Astrocyte (in vitro differentiated cells and primary cell): Measurements from ENCODE around the gene CDC45. TPM values are rescaled to one million over a fixed set of nuclear protein-coding genes. Genes with fewer than 3 reads are reported as not detected.

Experiments used
- DNase-seq: peaks from one replicate; pipeline ENCODE4 v3.0.0-alpha.2; 2010; ENCODE audit warnings: low read depth
- FAIRE-seq: peaks from 2 replicates; lab custom pipeline; 2011; peaks lifted over from hg19 to GRCh38; lab: Jason Lieb, UNC
- H2AFZ ChIP-seq: 2 replicates; pipeline ENCODE4 v1.6.0; 2012; ENCODE audit warnings: low read depth, low read length, inconsistent platforms
- H3K27ac ChIP-seq: 2 replicates; pipeline ENCODE4 v1.5.1; 2011; ENCODE audit warnings: low read depth, low read length, inconsistent platforms
- H3K27me3 ChIP-seq: 2 replicates; pipeline ENCODE4 v1.6.0; 2011; ENCODE audit warnings: low read length, inconsistent platforms; ENCODE audit not compliant: insufficient read depth
- H3K36me3 ChIP-seq: 2 replicates; pipeline ENCODE4 v1.5.1; 2011; ENCODE audit warnings: low read length, inconsistent platforms; ENCODE audit not compliant: insufficient read depth
- H3K4me1 ChIP-seq: 2 replicates; pipeline ENCODE4 v1.5.1; 2011; ENCODE audit warnings: low read length, inconsistent platforms; ENCODE audit not compliant: insufficient read depth
- H3K4me2 ChIP-seq: 2 replicates; pipeline ENCODE4 v1.6.0; 2012; ENCODE audit warnings: low read length, inconsistent platforms
- H3K4me3 ChIP-seq: 2 replicates; pipeline ENCODE4 v1.5.1; 2011; ENCODE audit warnings: low read depth, mild to moderate bottlenecking, low read length, inconsistent platforms; ENCODE audit not compliant: insufficient read depth
- H3K79me2 ChIP-seq: 2 replicates; pipeline ENCODE4 v1.6.0; 2012; ENCODE audit warnings: mild to moderate bottlenecking, low read length, inconsistent platforms; ENCODE audit not compliant: insufficient read depth
- H3K9ac ChIP-seq: 2 replicates; pipeline ENCODE4 v1.6.0; 2012; ENCODE audit warnings: mild to moderate bottlenecking, low read length, inconsistent platforms
- H3K9me3 ChIP-seq: 2 replicates; pipeline ENCODE4 v1.5.1; 2012; ENCODE audit warnings: low read depth, mild to moderate bottlenecking, low read length, inconsistent platforms; ENCODE audit not compliant: insufficient read depth
- H4K20me1 ChIP-seq: 2 replicates; pipeline ENCODE4 v1.6.0; 2012; ENCODE audit warnings: low read length, inconsistent platforms; ENCODE audit not compliant: insufficient read depth
- H3K27ac Mint-ChIP-seq: one replicate; pipeline ENCODE4 v1.8.0; 2021; ENCODE audit warnings: mild to moderate bottlenecking, mixed read lengths; ENCODE audit not compliant: unreplicated experiment
- H3K27me3 Mint-ChIP-seq: one replicate; pipeline ENCODE4 v1.8.0; 2021; ENCODE audit warnings: low read depth, mixed read lengths; ENCODE audit not compliant: unreplicated experiment
- H3K36me3 Mint-ChIP-seq: one replicate; pipeline ENCODE4 v1.8.0; 2021; ENCODE audit warnings: low read depth, mixed read lengths; ENCODE audit not compliant: unreplicated experiment
- H3K4me1 Mint-ChIP-seq: one replicate; pipeline ENCODE4 v1.8.0; 2021; ENCODE audit warnings: low read depth, mixed read lengths; ENCODE audit not compliant: unreplicated experiment
- H3K4me3 Mint-ChIP-seq: one replicate; pipeline ENCODE4 v1.8.0; 2021; ENCODE audit warnings: mild to moderate bottlenecking, moderate library complexity, mixed read lengths; ENCODE audit not compliant: unreplicated experiment
- H3K9me3 Mint-ChIP-seq: one replicate; pipeline ENCODE4 v1.8.0; 2021; ENCODE audit warnings: mild to moderate bottlenecking, mixed read lengths; ENCODE audit not compliant: unreplicated experiment
- EZH2 ChIP-seq: IDR thresholded peaks from 2 replicates; pipeline ENCODE4 v1.6.1; 2012; ENCODE audit warnings: mild to moderate bottlenecking, low read length, inconsistent platforms; ENCODE audit not compliant: insufficient read depth
- total RNA-seq: library from RNA; stranded (reverse); gene quantifications from 2 replicates; pipeline ENCODE4 v1.2.1, GENCODE V29; 2021
- TF ChIP-seq, protein P1 (sequence below): IDR thresholded peaks from 2 replicates; pipeline ENCODE4 v1.5.1; 2011; ENCODE audit warnings: low read depth, mild to moderate bottlenecking, inconsistent platforms, low read length, moderate library complexity; ENCODE audit not compliant: insufficient read depth

The CDC45 gene
- total RNA-seq, 1 donor from 2014 or later, result 2.1 TPM

- TF ChIP-seq, protein P1, sequence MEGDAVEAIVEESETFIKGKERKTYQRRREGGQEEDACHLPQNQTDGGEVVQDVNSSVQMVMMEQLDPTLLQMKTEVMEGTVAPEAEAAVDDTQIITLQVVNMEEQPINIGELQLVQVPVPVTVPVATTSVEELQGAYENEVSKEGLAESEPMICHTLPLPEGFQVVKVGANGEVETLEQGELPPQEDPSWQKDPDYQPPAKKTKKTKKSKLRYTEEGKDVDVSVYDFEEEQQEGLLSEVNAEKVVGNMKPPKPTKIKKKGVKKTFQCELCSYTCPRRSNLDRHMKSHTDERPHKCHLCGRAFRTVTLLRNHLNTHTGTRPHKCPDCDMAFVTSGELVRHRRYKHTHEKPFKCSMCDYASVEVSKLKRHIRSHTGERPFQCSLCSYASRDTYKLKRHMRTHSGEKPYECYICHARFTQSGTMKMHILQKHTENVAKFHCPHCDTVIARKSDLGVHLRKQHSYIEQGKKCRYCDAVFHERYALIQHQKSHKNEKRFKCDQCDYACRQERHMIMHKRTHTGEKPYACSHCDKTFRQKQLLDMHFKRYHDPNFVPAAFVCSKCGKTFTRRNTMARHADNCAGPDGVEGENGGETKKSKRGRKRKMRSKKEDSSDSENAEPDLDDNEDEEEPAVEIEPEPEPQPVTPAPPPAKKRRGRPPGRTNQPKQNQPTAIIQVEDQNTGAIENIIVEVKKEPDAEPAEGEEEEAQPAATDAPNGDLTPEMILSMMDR, result no peak
- TF ChIP-seq EZH2, result no peak
- H3K9me3 Mint-ChIP-seq, result peaks cover 2% of the 10 kb centered on the region
- Histone ChIP-seq H3K9ac (no peak overlapping the region), H3K27me3 (peaks cover 7% of the 10 kb centered on the region), H3K27ac (no peak overlapping the region), H3K4me3 (no peak overlapping the region), H3K4me2 (no peak overlapping the region), H3K79me2 (no peaks in the 10 kb centered on the region), H2AFZ (no peak overlapping the region), H4K20me1 (no peaks in the 10 kb centered on the region), H3K9me3 (no peaks in the 10 kb centered on the region), H3K36me3 (no peaks in the 10 kb centered on the region), H3K4me1 (peaks cover 13% of the 10 kb centered on the region)
- no peaks in the 10 kb centered on the region for H3K36me3 Mint-ChIP-seq
- DNase-seq (no peak), FAIRE-seq (no peak)
- no peak overlapping the region for H3K4me3 Mint-ChIP-seq
- H3K27me3 Mint-ChIP-seq, result peaks cover 41% of the 10 kb centered on the region
- no peak overlapping the region for H3K27ac Mint-ChIP-seq
- H3K4me1 Mint-ChIP-seq, result peaks cover 4% of the 10 kb centered on the region
Observed at GRCh38 chr22:19520566-19521305, 41.0 kb downstream of the CDC45 start.

- no peak for FAIRE-seq
- Mint-ChIP-seq H3K4me3 (no peak overlapping the region), H3K9me3 (no peaks in the 10 kb centered on the region), H3K27me3 (peaks cover 56% of the 10 kb centered on the region), H3K4me1 (peaks cover 4% of the 10 kb centered on the region), H3K27ac (no peak overlapping the region), H3K36me3 (no peaks in the 10 kb centered on the region)
- Histone ChIP-seq H2AFZ (no peak overlapping the region), H3K79me2 (no peaks in the 10 kb centered on the region), H3K4me2 (no peak overlapping the region), H3K4me3 (no peak overlapping the region), H3K9ac (no peak overlapping the region), H3K27me3 (peaks cover 7% of the 10 kb centered on the region), H4K20me1 (no peaks in the 10 kb centered on the region), H3K27ac (no peak overlapping the region), H3K36me3 (no peaks in the 10 kb centered on the region), H3K4me1 (peaks cover 13% of the 10 kb centered on the region), H3K9me3 (no peaks in the 10 kb centered on the region)
- DNase-seq, result no peak
- TF ChIP-seq, protein P1, result no peak
- peak; percentile 4 for TF ChIP-seq EZH2
Observed at GRCh38 chr22:19522190-19522880, 42.6 kb downstream of the CDC45 start.

DNA sequence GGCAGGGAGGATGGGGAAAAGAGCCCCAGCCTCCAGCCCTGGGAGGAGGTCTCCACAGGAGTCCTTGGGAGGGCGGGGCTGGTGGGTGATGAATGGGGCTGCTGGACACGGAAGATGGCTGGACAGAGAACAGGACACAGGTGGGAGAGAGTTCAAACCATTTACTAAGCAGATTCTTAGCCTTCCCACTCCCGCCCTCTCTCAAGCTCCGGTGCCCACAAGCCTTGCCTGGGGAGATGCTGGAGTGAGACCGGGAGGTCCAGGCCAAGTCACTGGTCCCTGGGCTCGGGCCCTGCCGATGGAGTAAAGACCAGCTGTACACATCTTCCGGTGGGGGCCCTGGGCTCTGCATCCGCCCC is 43.1 kb downstream of the CDC45 start:
- no peak for FAIRE-seq
- H3K9ac ChIP-seq, result no peak overlapping the region

More for the DNA sequence above, 43.1 kb downstream of the CDC45 start:
- Mint-ChIP-seq H3K4me3 (no peak overlapping the region), H3K9me3 (no peaks in the 10 kb centered on the region), H3K36me3 (no peaks in the 10 kb centered on the region), H3K4me1 (peaks cover 4% of the 10 kb centered on the region), H3K27me3 (peaks cover 54% of the 10 kb centered on the region), H3K27ac (no peak overlapping the region)
- Histone ChIP-seq H3K4me1 (peaks cover 15% of the 10 kb centered on the region), H3K4me2 (peak overlapping the region; percentile 78), H2AFZ (peak overlapping the region; percentile 60), H3K9me3 (no peaks in the 10 kb centered on the region), H3K79me2 (no peaks in the 10 kb centered on the region), H3K27ac (no peak overlapping the region), H4K20me1 (no peaks in the 10 kb centered on the region), H3K36me3 (no peaks in the 10 kb centered on the region), H3K27me3 (peaks cover 7% of the 10 kb centered on the region), H3K4me3 (peak overlapping the region; percentile 10)
- DNase-seq, result no peak
- TF ChIP-seq, protein P1, result no peak
- TF ChIP-seq EZH2, result no peak
